ENCODE measurements around the gene KCNT1.

GRCh38 chr9:135773530-135774238 lies 71.7 kb downstream of the KCNT1 start:
- TF ChIP-seq, protein P1, sequence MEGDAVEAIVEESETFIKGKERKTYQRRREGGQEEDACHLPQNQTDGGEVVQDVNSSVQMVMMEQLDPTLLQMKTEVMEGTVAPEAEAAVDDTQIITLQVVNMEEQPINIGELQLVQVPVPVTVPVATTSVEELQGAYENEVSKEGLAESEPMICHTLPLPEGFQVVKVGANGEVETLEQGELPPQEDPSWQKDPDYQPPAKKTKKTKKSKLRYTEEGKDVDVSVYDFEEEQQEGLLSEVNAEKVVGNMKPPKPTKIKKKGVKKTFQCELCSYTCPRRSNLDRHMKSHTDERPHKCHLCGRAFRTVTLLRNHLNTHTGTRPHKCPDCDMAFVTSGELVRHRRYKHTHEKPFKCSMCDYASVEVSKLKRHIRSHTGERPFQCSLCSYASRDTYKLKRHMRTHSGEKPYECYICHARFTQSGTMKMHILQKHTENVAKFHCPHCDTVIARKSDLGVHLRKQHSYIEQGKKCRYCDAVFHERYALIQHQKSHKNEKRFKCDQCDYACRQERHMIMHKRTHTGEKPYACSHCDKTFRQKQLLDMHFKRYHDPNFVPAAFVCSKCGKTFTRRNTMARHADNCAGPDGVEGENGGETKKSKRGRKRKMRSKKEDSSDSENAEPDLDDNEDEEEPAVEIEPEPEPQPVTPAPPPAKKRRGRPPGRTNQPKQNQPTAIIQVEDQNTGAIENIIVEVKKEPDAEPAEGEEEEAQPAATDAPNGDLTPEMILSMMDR (IDR thresholded peaks at IDR 0.05), result no peak
- TF ChIP-seq POLR2A (IDR thresholded peaks at IDR 0.05), result no peak
